Liver (tissue), 3 donors: ENCODE measurements around the gene TBC1D5.

Experiments used
- CTCF ChIP-seq: fragments of 150-350 bp; IDR thresholded peaks from 2 replicates; pipeline ENCODE4 v1.5.1; 2017; ENCODE audit warnings: improper control_type of control experiment, low read depth, low read length; ENCODE audit not compliant: missing input control
- FOXA1 ChIP-seq: IDR thresholded peaks from 2 replicates; pipeline ENCODE4 v1.6.1; 2016; ENCODE audit warnings: antibody characterized with exemption
- GABPA ChIP-seq, 2 donors: IDR thresholded peaks in 1 of 2; conservative IDR thresholded peaks in 1 of 2; 2 replicates each; pipeline ENCODE4 v1.6.1; 2016; ENCODE audit warnings: antibody characterized with exemption in 2 of 2, mild to moderate bottlenecking in 1 of 2, moderate library complexity in 1 of 2
- HNF4G ChIP-seq: IDR thresholded peaks from 2 replicates; pipeline ENCODE4 v1.6.1; 2016; ENCODE audit warnings: antibody characterized with exemption
- JUND ChIP-seq, 2 donors: IDR thresholded peaks; 2 replicates each; pipeline ENCODE4 v1.6.1; 2016; ENCODE audit warnings: antibody characterized with exemption in 2 of 2
- MAX ChIP-seq: IDR thresholded peaks from 2 replicates; pipeline ENCODE4 v1.6.1; 2016; ENCODE audit warnings: antibody characterized with exemption
- RAD21 ChIP-seq, 2 donors: IDR thresholded peaks; 2 replicates each; pipeline ENCODE4 v1.6.1; 2016; ENCODE audit warnings: antibody characterized with exemption in 2 of 2, mild to moderate bottlenecking in 2 of 2
- REST ChIP-seq: IDR thresholded peaks from 2 replicates; pipeline ENCODE4 v1.6.1; 2016; ENCODE audit warnings: antibody characterized with exemption, mild to moderate bottlenecking
- SP1 ChIP-seq: IDR thresholded peaks from 2 replicates; pipeline ENCODE4 v1.6.1; 2018; ENCODE audit warnings: antibody characterized with exemption, mild to moderate bottlenecking
- TAF1 ChIP-seq: conservative IDR thresholded peaks from 2 replicates; pipeline ENCODE4 v1.6.1; 2016; ENCODE audit warnings: antibody characterized with exemption, mild to moderate bottlenecking
- YY1 ChIP-seq: IDR thresholded peaks from 2 replicates; pipeline ENCODE4 v1.6.1; 2016; ENCODE audit warnings: antibody characterized with exemption, mild to moderate bottlenecking
- donor health status: healthy.
- donor health status: healthy.

- TF ChIP-seq YY1: no peak
- TF ChIP-seq GABPA (IDR thresholded peaks at IDR 0.05 in 1 of 2, conservative IDR thresholded peaks at IDR 0.05 in 1 of 2): no peak
- no peak for TF ChIP-seq CTCF
- TF ChIP-seq RAD21 (IDR thresholded peaks at IDR 0.05): no peak
- TF ChIP-seq REST: no peak
- no peak for TF ChIP-seq FOXA1
- TF ChIP-seq JUND (IDR thresholded peaks at IDR 0.05): no peak
- TF ChIP-seq TAF1: no peak
- TF ChIP-seq SP1: no peak
- TF ChIP-seq MAX: no peak
- no peak for TF ChIP-seq HNF4G
These were observed 598.4 kb downstream of the TBC1D5 start for GRCh38 chr3:17143893-17144664.
